GM12872 (cell line): ENCODE data around the gene SAMD8.

Experiments
- TF ChIP-seq, protein P1 (sequence below): IDR thresholded peaks from 3 replicates; pipeline ENCODE4 v1.5.1; 2011; ENCODE audit warnings: low read depth, mild to moderate bottlenecking, low read length, moderate library complexity; ENCODE audit not compliant: insufficient read depth

Gene SAMD8

DNA sequence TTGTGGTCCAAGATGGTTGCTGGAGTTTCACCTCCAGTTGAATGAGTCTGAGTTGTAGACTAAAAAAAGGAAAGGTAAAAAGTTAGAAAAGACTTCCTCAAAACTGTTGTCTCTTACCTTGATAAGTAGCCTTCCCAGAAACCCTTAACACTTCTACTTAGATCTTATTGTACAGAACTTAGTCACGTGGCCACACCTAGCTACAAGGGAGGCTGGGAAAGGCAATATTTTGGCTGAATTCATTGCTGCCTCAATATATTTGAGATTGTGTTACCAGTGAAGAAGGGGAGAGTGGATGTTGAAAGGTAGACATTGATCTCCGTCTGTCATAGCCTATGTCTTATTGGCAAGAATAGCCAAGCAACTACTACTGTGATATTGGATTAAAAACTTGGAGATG is 63.6 kb downstream of the SAMD8 start:
- TF ChIP-seq, protein P1, sequence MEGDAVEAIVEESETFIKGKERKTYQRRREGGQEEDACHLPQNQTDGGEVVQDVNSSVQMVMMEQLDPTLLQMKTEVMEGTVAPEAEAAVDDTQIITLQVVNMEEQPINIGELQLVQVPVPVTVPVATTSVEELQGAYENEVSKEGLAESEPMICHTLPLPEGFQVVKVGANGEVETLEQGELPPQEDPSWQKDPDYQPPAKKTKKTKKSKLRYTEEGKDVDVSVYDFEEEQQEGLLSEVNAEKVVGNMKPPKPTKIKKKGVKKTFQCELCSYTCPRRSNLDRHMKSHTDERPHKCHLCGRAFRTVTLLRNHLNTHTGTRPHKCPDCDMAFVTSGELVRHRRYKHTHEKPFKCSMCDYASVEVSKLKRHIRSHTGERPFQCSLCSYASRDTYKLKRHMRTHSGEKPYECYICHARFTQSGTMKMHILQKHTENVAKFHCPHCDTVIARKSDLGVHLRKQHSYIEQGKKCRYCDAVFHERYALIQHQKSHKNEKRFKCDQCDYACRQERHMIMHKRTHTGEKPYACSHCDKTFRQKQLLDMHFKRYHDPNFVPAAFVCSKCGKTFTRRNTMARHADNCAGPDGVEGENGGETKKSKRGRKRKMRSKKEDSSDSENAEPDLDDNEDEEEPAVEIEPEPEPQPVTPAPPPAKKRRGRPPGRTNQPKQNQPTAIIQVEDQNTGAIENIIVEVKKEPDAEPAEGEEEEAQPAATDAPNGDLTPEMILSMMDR, result no peak

DNA sequence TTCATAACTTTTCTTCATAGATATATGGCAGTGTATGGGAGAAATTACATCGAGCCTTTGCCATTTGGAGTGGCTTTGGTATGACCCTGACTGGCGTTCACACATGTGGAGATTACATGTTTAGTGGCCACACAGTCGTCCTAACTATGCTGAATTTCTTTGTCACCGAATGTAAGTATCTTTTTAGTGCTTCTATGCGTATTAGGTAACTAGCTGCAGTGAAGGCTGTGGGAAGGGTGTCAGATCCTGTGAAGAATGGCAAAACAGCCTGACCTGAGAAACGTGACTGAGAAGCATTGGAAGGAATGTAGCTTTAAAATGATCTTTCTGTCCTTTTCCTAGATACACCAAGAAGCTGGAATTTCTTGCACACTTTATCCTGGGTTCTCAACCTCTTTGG is 64.6 kb downstream of the SAMD8 start:
- TF ChIP-seq, protein P1, result no peak

DNA sequence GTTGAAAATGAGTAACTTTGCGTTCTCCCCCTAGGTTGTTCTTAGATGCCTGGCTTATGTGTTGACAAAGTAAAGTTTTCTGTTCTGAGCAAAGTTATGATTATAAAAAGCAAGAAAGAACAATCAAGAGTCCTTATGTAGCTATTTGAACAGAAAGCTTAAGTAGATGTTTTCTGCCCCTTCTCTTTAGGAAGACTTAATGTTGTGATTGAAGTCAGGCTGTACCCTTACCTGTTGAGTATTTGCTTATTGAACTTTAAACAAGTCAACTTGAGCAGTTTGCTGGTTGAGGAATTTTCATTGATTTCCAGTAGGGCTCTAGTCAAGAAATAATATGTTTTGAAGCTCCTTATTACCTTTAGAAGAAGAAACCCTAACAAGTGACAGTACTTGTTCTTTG is 65.3 kb downstream of the SAMD8 start:
- TF ChIP-seq, protein P1, result no peak

DNA sequence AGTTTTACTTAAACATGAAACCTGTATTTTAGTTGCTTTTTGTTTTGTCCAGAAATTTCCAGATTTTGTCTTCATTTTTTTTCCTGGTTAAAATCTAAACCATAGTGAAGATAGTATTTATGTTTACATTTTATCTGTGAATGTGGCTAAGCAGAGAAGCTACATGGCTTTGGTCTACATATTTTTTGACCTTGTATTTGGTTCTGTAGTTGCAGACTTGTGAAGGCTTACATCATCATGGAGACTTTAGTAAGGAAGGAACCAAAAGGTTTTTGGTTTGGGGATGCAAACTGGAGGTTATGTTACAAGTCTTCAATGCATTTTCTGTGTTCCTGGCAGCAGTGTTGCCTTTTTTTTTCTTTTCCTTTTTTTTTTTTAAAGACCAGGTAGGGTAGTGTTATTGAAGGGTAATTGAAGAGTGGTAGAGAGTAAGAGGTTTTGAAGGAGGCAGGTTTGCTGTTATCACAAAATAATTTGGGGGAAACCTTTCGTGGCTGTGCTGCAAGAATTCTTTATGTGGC is 68.3 kb downstream of the SAMD8 start:
- TF ChIP-seq, protein P1, result no peak

DNA sequence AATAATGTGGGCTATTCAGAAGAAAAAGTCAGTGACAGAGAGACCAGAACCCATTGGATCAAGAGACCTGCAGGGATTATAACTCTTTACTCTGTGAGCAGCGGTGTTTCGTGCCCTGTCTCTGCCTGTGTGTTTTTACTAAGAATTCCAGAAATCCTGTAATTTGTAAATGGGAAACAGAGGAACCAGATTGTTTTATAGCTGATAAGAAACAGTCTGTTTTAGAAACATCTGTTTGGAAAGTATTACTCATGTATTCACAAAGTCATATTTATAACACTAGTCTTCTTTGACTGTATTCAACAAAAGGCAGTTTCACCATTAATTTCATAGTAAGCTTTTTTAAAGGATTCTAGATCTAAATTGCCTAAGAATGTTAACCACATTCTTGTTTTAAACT is 69.1 kb downstream of the SAMD8 start:
- TF ChIP-seq, protein P1, result no peak

DNA sequence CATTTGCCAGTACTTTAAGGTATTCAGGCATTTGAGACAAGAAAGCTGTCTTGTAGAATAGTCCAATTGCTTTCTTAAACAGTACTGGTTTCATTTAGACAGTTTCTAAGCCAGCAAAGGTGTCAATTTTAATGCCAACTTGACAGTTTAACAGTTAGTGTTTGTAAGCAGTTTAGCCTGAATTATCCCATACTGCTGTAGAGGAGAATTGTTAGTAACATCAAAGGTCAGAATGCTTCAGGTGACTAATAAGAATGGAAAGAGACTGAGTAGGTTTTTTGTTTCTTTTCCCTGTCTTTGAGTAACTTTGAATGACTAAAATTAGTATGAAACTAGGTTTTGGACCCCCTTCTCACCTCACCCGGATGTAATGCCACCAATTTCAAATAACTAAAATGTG is 69.6 kb downstream of the SAMD8 start:
- TF ChIP-seq, protein P1, result no peak

DNA sequence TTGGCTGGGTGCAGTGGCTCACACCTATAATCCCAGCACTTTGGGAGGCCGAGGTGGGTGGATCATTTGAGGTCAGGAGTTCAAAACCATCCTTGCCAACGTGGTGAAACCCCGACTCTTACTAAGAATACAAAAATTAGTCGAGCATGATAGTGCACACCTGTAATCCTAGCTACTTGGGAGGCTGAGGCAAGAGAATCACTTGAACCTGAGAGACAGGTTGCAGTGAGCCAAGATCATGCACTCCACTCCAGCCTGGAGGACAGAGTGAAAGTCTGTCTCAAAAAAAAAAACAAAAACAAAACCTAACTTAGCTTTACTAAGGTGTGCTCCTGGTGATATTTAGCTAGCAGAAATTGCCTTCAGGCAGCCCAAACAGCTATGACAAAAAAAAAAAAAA is 74.9 kb downstream of the SAMD8 start:
- TF ChIP-seq, protein P1, result no peak
